ENCODE data around the gene ADAD1. TPM values are rescaled to one million over a fixed set of nuclear protein-coding genes. Genes with fewer than 3 reads are reported as not detected.

Gene ADAD1
- total RNA-seq, 1 experiment from 2014 or later: not detected

DNA sequence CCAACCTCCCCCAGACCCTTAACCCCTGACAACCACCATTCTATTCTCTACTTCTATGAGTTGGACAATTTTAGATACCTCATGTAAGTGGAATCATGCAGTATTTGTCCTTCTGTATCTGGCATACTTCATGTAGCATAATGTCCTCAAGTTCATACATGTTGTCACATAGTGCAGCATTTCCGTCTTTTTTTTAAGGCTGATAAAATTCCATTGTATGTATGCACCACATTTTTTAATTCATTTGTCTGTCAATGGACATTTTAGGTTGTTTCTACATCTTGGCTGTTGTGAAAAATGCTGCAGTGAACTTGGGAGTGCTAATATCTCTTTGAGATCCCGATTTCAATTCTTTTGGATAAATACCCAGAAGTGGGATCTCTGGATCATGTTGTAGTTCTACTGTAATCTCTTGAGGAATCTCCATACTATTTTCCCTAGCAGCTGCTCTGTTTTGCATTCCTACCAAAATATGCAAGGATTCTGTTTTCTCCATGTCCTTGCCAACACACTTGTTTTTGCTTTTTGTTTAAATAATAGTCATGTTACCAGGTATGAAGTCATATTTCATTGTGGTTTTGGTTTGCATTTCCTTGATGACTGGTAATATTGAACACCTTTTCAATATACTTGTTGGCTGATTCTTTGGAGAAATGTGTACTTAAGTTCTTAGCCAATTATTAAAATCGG lies 48.8 kb upstream of the ADAD1 start:
- ChIA-PET POLR2A (no interaction called here), RAD21 (ENCODE audit: low non-redundant PET in 1 of 2, low total read pairs in 2 of 2, uncharacterized antibody in 2 of 2, unreplicated experiment in 2 of 2) (no interaction called here), CTCF (no interaction called here)
- Histone ChIP-seq H3K9ac (ENCODE audit: low read length) (no peak overlapping the region), H2AFZ (ENCODE audit: low read depth, low read length, poor library complexity, severe bottlenecking) (no peak overlapping the region), H3K27ac (ENCODE audit: low read depth, low read length) (no peak overlapping the region), H4K20me1 (ENCODE audit: insufficient read depth) (no peaks in the 10 kb centered on the region), H3K79me2 (ENCODE audit: insufficient read depth, low read length) (no peaks in the 10 kb centered on the region), H3K4me3 (replicated peaks in 1 of 2; ENCODE audit: low read depth in 1 of 2, low read length in 2 of 2) (no peak overlapping the region), H3K27me3 (ENCODE audit: insufficient read depth, low read length) (no peaks in the 10 kb centered on the region), H3K9me2 (ENCODE audit: insufficient read depth) (no peaks in the 10 kb centered on the region), H3K4me1 (ENCODE audit: control insufficient read depth in 1 of 2, insufficient read depth in 2 of 2, low read length in 2 of 2) (no peaks in the 10 kb centered on the region), H3K9me3 (ENCODE audit: control insufficient read depth in 1 of 2, insufficient read depth in 1 of 2, low read depth in 1 of 2, low read length in 2 of 2) (no peaks in the 10 kb centered on the region), H3K36me3 (ENCODE audit: control insufficient read depth in 1 of 2, insufficient read depth in 2 of 2, low read length in 2 of 2) (no peaks in the 10 kb centered on the region; a peak in 1 of 4 replicates), H3K4me2 (ENCODE audit: low read length) (no peak overlapping the region)
- ATAC-seq (no peak), DNase-seq (ENCODE audit: low read depth, low spot score) (no peak)
- TF ChIP-seq SP1 (IDR thresholded peaks at IDR 0.05; ENCODE audit: low read depth) (no peak), POLR2AphosphoS5 (IDR thresholded peaks at IDR 0.05; ENCODE audit: low read depth, low read length) (no peak), EZH2phosphoT487 (IDR thresholded peaks at IDR 0.05; ENCODE audit: borderline replicate concordance) (no peak), EZH2 (IDR thresholded peaks at IDR 0.05) (no peak), EGR1 (IDR thresholded peaks at IDR 0.05; ENCODE audit: low read depth) (no peak), SIN3A (IDR thresholded peaks at IDR 0.05; ENCODE audit: low read depth) (no peak), CBX3 (IDR thresholded peaks at IDR 0.05; ENCODE audit: low read depth) (no peak), JUND (IDR thresholded peaks at IDR 0.05) (no peak), POLR2A (IDR thresholded peaks at IDR 0.05; ENCODE audit: borderline replicate concordance, extremely low read depth, insufficient read depth, insufficient read length) (no peak), TCF7L2 (IDR thresholded peaks at IDR 0.05; ENCODE audit: borderline replicate concordance, extremely low read depth, insufficient read depth, insufficient read length) (no peak), SRF (IDR thresholded peaks at IDR 0.05; ENCODE audit: low read depth) (no peak), FOSL1 (IDR thresholded peaks at IDR 0.05; ENCODE audit: low read depth) (no peak)
- TF ChIP-seq, protein P1, sequence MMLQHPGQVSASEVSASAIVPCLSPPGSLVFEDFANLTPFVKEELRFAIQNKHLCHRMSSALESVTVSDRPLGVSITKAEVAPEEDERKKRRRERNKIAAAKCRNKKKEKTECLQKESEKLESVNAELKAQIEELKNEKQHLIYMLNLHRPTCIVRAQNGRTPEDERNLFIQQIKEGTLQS (IDR thresholded peaks at IDR 0.05): no peak
- TF ChIP-seq, protein P2, sequence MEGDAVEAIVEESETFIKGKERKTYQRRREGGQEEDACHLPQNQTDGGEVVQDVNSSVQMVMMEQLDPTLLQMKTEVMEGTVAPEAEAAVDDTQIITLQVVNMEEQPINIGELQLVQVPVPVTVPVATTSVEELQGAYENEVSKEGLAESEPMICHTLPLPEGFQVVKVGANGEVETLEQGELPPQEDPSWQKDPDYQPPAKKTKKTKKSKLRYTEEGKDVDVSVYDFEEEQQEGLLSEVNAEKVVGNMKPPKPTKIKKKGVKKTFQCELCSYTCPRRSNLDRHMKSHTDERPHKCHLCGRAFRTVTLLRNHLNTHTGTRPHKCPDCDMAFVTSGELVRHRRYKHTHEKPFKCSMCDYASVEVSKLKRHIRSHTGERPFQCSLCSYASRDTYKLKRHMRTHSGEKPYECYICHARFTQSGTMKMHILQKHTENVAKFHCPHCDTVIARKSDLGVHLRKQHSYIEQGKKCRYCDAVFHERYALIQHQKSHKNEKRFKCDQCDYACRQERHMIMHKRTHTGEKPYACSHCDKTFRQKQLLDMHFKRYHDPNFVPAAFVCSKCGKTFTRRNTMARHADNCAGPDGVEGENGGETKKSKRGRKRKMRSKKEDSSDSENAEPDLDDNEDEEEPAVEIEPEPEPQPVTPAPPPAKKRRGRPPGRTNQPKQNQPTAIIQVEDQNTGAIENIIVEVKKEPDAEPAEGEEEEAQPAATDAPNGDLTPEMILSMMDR (IDR thresholded peaks at IDR 0.05 in 2 of 3, conservative IDR thresholded peaks at IDR 0.05 in 1 of 3; ENCODE audit: borderline replicate concordance in 1 of 3, insufficient read depth in 1 of 3, low read depth in 2 of 3, low read length in 2 of 3): no peak
- TF ChIP-seq, protein P3, sequence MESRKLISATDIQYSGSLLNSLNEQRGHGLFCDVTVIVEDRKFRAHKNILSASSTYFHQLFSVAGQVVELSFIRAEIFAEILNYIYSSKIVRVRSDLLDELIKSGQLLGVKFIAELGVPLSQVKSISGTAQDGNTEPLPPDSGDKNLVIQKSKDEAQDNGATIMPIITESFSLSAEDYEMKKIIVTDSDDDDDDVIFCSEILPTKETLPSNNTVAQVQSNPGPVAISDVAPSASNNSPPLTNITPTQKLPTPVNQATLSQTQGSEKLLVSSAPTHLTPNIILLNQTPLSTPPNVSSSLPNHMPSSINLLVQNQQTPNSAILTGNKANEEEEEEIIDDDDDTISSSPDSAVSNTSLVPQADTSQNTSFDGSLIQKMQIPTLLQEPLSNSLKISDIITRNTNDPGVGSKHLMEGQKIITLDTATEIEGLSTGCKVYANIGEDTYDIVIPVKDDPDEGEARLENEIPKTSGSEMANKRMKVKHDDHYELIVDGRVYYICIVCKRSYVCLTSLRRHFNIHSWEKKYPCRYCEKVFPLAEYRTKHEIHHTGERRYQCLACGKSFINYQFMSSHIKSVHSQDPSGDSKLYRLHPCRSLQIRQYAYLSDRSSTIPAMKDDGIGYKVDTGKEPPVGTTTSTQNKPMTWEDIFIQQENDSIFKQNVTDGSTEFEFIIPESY (IDR thresholded peaks at IDR 0.05; ENCODE audit: extremely low read depth, insufficient replicate concordance, low read length): no peak
- TF ChIP-seq, protein P4, sequence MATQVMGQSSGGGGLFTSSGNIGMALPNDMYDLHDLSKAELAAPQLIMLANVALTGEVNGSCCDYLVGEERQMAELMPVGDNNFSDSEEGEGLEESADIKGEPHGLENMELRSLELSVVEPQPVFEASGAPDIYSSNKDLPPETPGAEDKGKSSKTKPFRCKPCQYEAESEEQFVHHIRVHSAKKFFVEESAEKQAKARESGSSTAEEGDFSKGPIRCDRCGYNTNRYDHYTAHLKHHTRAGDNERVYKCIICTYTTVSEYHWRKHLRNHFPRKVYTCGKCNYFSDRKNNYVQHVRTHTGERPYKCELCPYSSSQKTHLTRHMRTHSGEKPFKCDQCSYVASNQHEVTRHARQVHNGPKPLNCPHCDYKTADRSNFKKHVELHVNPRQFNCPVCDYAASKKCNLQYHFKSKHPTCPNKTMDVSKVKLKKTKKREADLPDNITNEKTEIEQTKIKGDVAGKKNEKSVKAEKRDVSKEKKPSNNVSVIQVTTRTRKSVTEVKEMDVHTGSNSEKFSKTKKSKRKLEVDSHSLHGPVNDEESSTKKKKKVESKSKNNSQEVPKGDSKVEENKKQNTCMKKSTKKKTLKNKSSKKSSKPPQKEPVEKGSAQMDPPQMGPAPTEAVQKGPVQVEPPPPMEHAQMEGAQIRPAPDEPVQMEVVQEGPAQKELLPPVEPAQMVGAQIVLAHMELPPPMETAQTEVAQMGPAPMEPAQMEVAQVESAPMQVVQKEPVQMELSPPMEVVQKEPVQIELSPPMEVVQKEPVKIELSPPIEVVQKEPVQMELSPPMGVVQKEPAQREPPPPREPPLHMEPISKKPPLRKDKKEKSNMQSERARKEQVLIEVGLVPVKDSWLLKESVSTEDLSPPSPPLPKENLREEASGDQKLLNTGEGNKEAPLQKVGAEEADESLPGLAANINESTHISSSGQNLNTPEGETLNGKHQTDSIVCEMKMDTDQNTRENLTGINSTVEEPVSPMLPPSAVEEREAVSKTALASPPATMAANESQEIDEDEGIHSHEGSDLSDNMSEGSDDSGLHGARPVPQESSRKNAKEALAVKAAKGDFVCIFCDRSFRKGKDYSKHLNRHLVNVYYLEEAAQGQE (IDR thresholded peaks at IDR 0.05; ENCODE audit: low read depth): no peak
- intact Hi-C loops (cut with micrococcal nuclease): no loop called here
- no TSS peak for BruUV-seq (replicated peaks)

Data from HCT116 (cell line).